ENCODE results near the gene PCDHA11. TPM values are rescaled to one million over a fixed set of nuclear protein-coding genes. Genes with fewer than 3 reads are reported as not detected.
"Not testable (repeated sequence)": the region's sequence is repeated elsewhere in the genome, so short reads cannot be mapped to it uniquely, and the experiment has no call there.

Gene PCDHA11
- polyA plus RNA-seq, 3 donors from 2014 or later, result not detected

DNA sequence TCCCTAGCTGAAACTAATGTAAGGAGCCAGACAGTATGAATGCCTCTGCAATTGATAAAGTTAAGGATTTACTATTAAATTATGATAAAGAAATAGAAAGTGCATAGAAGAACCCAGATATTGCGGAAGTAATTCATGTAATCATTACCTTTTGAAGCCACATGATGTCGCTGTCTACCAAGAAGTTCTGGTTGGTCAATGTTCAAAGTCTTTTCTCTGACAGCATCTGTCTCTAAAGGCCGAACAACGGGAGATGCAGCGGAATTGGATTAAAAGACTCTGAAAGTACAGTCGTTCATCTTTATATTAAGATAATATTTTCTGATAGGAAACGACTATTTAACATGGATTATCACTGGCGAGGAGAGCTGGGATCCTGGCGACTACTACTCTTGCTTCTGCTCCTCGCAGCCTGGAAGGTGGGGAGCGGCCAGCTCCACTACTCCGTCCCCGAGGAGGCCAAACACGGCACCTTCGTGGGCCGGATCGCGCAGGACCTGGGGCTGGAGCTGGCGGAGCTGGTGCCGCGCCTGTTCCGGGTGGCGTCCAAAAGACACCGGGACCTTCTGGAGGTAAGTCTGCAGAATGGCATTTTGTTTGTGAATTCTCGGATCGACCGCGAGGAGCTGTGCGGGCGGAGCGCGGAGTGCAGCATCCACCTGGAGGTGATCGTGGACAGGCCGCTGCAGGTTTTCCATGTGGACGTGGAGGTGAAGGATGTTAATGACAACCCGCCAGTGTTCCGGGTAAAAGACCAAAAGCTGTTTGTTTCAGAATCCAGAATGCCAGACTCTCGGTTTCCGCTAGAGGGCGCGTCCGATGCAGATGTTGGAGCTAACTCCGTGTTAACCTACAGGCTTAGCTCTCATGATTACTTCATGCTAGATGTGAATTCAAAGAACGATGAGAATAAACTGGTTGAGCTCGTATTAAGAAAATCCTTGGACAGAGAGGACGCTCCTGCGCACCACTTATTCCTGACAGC lies 27.5 kb upstream of the PCDHA11 start, which contains the start of gene PCDHA8:
PCDHA8 (plus strand) TSS at position 210 of the 985 bp plus-strand sequence; CDS start at position 345, 135 bp downstream.
- peaks cover 9 to 29% (median 18%) of the 10 kb centered on the region in 6 donors for H3K9me3 Mint-ChIP-seq
- no peak within 1 kb of the TSS for H3K27ac Mint-ChIP-seq
- H3K36me3 Mint-ChIP-seq, result peaks cover 0 to 3% (median 0%) of the 10 kb centered on the region in 3 donors
- H3K4me1 Mint-ChIP-seq, result peaks cover 0 to 2% of the 10 kb centered on the region in 2 donors
- H3K4me3 Mint-ChIP-seq, result peak within 1 kb of the TSS in 1 of 5 donors; percentile 41
- no peak for DNase-seq
- H3K27me3 Mint-ChIP-seq (ENCODE audit: low read depth in 3 of 3), result peaks cover 0 to 8% (median 8%) of the 10 kb centered on the region in 3 donors

DNA sequence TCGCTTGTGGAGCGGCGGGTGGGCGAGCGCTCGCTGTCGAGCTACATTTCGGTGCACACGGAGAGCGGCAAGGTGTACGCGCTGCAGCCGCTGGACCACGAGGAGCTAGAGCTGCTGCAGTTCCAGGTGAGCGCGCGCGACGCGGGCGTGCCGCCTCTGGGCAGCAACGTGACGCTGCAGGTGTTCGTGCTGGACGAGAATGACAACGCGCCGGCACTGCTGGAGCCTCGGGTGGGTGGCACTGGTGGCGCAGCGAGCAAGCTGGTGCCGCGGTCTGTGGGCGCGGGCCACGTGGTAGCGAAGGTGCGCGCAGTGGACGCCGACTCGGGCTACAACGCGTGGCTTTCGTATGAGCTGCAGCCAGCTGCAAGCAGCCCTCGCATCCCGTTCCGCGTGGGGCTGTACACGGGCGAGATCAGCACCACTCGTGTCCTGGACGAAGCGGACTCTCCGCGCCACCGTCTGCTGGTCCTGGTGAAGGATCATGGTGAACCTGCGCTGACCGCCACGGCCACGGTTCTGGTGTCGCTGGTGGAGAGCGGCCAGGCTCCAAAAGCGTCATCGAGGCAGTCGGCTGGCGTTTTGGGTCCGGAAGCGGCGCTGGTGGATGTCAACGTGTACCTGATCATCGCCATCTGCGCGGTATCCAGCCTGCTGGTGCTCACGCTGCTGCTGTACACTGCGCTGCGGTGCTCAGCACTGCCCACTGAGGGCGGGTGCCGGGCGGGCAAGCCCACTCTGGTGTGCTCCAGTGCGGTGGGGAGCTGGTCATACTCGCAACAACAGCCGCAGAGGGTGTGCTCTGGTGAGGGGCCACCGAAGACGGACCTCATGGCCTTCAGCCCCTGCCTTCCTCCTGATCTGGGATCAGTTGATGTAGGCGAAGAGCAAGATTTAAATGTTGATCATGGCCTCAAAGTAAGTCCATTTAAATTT lies 25.7 kb upstream of the PCDHA11 start:
- Mint-ChIP-seq H3K36me3 (peaks cover 0 to 3% (median 0%) of the 10 kb centered on the region in 3 donors), H3K4me3 (no peak overlapping the region), H3K4me1 (peaks cover 0 to 2% of the 10 kb centered on the region in 2 donors), H3K27ac (no peak overlapping the region), H3K9me3 (peaks cover 11 to 31% (median 20%) of the 10 kb centered on the region in 6 donors), H3K27me3 (ENCODE audit: low read depth in 3 of 3) (peaks cover 5 to 8% (median 6%) of the 10 kb centered on the region in 3 donors)
- DNase-seq, result no peak

DNA sequence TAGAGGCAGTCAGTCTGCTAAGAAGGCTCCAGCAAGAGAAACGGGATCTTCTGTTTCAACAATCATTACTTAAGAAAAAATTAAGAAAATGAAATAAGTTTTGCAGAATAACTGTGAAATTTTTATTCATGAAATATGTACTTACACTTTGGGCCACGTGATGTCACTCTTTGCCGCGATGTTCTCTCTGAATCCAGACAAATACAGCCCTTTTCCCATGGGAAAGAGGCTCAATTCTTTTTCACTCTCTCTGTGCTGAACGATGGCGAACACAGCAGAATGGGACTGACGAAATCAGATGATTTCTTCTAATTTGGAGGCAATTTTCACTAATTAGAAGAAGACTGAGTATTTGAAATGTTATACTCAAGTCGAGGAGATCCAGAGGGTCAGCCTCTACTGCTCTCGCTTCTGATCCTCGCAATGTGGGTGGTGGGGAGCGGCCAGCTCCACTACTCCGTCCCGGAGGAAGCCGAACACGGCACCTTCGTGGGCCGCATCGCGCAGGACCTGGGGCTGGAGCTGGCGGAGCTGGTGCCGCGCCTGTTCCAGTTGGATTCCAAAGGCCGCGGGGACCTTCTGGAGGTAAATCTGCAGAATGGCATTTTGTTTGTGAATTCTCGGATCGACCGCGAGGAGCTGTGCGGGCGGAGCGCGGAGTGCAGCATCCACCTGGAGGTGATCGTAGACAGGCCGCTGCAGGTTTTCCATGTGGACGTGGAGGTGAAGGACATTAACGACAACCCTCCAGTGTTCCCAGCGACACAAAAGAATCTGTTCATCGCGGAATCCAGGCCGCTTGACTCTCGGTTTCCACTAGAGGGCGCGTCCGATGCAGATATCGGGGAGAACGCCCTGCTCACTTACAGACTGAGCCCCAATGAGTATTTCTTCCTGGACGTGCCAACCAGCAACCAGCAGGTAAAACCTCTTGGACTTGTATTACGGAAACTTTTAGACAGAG lies 20.3 kb upstream of the PCDHA11 start, which contains the start of gene PCDHA9:
PCDHA9 (plus strand) TSS at position 244 of the 964 bp plus-strand sequence; CDS start at position 358, 114 bp downstream.
- not testable (repeated sequence) for DNase-seq; H3K36me3 Mint-ChIP-seq; H3K27me3 Mint-ChIP-seq (ENCODE audit: low read depth in 3 of 3); H3K27ac Mint-ChIP-seq; H3K4me3 Mint-ChIP-seq; H3K4me1 Mint-ChIP-seq
- H3K9me3 Mint-ChIP-seq, result peaks cover 0 to 17% (median 6%) of the 10 kb centered on the region in 6 donors

DNA sequence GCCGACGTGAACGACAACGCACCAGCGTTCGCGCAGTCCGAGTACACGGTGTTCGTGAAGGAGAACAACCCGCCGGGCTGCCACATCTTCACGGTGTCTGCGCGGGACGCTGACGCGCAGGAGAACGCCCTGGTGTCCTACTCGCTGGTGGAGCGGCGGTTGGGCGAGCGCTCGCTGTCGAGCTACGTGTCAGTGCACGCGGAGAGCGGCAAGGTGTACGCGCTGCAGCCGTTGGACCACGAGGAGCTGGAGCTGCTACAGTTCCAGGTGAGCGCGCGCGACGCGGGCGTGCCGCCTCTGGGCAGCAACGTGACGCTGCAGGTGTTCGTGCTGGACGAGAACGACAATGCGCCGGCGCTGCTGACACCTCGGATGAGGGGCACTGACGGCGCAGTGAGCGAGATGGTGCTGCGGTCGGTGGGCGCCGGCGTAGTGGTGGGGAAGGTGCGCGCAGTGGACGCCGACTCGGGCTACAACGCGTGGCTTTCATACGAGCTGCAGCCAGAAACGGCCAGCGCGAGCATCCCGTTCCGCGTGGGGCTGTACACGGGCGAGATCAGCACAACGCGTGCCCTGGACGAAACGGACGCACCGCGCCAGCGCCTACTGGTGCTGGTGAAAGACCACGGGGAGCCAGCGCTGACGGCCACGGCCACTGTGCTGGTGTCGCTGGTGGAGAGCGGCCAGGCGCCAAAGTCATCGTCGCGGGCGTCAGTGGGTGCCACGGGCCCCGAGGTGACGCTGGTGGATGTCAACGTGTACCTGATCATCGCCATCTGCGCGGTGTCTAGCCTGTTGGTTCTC lies 18.7 kb upstream of the PCDHA11 start:
- not testable (repeated sequence) for H3K4me1 Mint-ChIP-seq; H3K27ac Mint-ChIP-seq; H3K36me3 Mint-ChIP-seq; H3K27me3 Mint-ChIP-seq (ENCODE audit: low read depth in 3 of 3); DNase-seq; H3K4me3 Mint-ChIP-seq
- peaks cover 0 to 14% (median 6%) of the 10 kb centered on the region in 6 donors for H3K9me3 Mint-ChIP-seq

DNA sequence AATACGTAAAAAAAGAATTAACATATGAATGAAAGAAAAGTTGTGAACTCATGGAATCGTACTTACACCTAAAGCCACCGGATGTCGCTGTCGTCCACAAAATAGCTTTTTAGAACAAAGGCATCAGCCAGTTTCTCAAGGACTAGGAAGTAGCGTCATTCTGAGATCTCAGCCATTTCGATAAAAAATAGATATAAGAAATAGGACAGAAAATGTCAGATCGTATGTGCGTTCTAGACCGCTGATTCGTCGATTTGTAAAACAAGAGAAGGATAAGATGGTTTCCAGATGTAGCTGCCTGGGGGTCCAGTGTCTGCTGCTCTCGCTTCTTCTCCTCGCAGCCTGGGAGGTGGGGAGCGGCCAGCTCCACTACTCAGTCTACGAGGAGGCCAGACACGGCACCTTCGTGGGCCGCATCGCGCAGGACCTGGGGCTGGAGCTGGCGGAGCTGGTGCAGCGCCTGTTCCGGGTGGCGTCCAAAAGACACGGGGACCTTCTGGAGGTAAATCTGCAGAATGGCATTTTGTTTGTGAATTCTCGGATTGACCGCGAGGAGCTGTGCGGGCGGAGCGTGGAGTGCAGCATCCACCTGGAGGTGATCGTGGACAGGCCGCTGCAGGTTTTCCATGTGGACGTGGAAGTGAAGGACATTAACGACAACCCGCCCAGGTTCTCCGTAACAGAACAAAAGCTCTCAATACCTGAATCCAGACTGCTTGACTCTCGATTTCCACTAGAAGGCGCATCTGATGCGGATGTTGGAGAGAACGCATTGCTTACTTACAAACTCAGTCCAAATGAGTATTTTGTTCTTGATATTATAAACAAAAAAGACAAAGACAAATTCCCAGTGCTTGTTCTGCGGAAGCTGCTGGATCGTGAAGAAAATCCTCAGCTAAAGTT lies 12.7 kb upstream of the PCDHA11 start, which contains the start of gene PCDHA10:
PCDHA10 (plus strand) TSS at position 126 of the 903 bp plus-strand sequence; CDS start at position 278, 152 bp downstream.
- Mint-ChIP-seq H3K4me3 (no peak within 1 kb of the TSS), H3K36me3 (peaks cover 0 to 4% (median 0%) of the 10 kb centered on the region in 3 donors), H3K27ac (no peak within 1 kb of the TSS), H3K4me1 (no peaks in the 10 kb centered on the region), H3K9me3 (peaks cover 1 to 24% (median 12%) of the 10 kb centered on the region in 6 donors), H3K27me3 (ENCODE audit: low read depth in 3 of 3) (peaks cover 0 to 5% (median 3%) of the 10 kb centered on the region in 3 donors)
- DNase-seq, result no peak

DNA sequence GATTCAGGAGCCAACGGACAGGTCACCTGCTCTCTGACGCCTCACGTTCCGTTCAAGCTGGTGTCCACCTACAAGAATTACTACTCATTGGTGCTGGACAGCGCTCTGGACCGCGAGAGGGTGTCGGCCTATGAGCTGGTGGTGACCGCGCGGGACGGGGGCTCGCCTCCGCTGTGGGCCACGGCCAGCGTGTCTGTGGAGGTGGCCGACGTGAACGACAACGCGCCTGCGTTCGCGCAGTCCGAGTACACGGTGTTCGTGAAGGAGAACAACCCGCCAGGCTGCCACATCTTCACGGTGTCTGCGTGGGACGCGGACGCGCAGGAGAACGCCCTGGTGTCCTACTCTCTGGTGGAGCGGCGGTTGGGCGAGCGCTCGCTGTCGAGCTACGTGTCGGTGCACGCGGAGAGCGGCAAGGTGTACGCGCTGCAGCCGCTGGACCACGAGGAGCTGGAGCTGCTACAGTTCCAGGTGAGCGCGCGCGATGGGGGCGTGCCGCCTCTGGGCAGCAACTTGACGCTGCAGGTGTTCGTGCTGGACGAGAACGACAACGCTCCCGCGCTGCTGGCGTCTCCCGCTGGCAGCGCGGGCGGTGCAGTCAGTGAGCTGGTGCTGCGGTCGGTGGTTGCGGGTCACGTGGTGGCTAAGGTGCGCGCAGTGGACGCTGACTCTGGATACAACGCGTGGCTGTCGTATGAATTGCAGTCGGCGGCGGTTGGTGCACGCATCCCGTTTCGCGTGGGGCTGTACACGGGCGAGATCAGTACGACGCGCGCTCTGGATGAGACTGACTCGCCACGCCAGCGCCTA lies 11.4 kb upstream of the PCDHA11 start:
- peaks cover 6 to 24% (median 16%) of the 10 kb centered on the region in 6 donors for H3K9me3 Mint-ChIP-seq
- no peak overlapping the region for H3K4me3 Mint-ChIP-seq
- peaks cover 0 to 4% (median 0%) of the 10 kb centered on the region in 3 donors for H3K36me3 Mint-ChIP-seq
- H3K4me1 Mint-ChIP-seq, result no peaks in the 10 kb centered on the region
- DNase-seq, result no peak
- no peak overlapping the region for H3K27ac Mint-ChIP-seq
- H3K27me3 Mint-ChIP-seq (ENCODE audit: low read depth in 3 of 3), result peaks cover 0 to 5% (median 5%) of the 10 kb centered on the region in 3 donors

DNA sequence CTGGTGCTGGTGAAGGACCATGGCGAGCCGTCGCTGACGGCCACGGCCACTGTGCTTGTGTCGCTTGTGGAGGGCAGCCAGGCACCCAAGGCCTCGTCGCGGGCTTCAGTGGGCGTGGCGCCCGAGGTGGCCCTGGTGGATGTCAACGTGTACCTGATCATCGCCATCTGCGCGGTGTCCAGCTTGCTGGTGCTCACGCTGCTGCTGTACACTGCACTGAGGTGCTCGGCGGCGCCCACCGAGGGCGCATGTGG lies 10.8 kb upstream of the PCDHA11 start:
- DNase-seq, result no peak
- Mint-ChIP-seq H3K36me3 (peaks cover 0 to 4% (median 0%) of the 10 kb centered on the region in 3 donors), H3K4me1 (no peaks in the 10 kb centered on the region), H3K4me3 (no peak overlapping the region), H3K9me3 (peaks cover 6 to 24% (median 15%) of the 10 kb centered on the region in 6 donors), H3K27ac (no peak overlapping the region), H3K27me3 (ENCODE audit: low read depth in 3 of 3) (peaks cover 0 to 5% (median 5%) of the 10 kb centered on the region in 3 donors)

DNA sequence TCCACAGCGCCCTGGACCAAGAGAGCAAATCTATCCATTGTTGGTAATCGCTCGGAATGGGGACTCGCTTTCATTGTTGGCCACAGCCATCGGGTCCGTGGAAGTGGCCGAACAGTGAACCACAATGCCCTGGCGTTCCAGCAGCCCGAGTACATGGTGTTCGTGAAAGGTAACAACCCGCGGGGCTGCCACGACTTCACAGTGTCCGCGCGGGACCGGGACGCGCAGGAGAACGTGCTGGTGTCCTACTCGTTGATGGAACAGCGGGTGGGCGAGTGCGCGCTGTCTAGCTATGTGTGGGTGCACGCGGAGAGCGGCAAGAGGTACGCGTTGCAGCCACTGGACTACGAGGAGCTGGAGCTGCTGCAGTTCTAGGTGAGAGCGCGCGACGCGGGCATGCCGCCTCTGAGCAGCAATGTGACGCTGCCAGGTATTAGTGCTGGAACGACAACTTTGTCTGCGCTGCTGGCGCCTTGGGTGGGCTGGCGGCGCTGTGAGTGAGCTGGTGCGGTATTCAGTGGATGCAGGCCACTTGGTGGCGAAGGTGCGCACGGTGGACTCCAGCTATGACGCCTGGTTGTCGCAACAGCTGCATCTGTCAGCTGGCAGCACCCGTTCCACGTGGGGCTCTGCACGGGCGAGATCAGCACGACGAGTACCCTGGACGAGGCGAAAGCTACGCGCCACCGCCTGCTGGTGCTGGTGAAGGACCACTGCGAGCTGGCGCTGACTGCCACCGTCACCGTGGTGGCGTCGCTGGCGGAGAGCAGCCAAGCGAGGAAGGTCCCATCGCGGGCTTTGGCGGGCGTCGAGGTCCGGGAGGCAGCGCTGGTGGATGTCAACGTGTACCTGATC lies 6.1 kb upstream of the PCDHA11 start:
- H3K4me3 Mint-ChIP-seq, result no peak overlapping the region
- H3K27me3 Mint-ChIP-seq (ENCODE audit: low read depth in 3 of 3), result peaks cover 0 to 4% (median 2%) of the 10 kb centered on the region in 3 donors
- no peak overlapping the region for H3K27ac Mint-ChIP-seq
- H3K36me3 Mint-ChIP-seq, result no peaks in the 10 kb centered on the region
- H3K9me3 Mint-ChIP-seq, result peaks cover 3 to 18% (median 8%) of the 10 kb centered on the region in 6 donors
- no peaks in the 10 kb centered on the region for H3K4me1 Mint-ChIP-seq
- no peak for DNase-seq

DNA sequence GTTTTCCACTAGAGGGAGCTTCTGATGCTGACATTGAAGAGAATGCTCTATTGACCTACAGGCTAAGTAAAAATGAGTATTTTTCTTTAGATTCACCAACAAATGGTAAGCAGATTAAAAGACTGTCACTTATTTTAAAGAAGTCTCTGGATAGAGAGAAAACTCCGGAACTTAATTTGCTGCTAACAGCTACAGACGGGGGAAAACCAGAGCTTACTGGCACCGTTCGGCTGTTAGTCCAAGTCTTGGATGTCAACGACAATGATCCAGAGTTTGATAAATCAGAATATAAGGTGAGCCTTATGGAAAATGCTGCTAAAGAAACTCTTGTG lies 764 bp downstream of the PCDHA11 start:
- Mint-ChIP-seq H3K27me3 (ENCODE audit: low read depth in 3 of 3) (peaks cover 0 to 9% (median 7%) of the 10 kb centered on the region in 3 donors), H3K9me3 (peaks cover 2 to 33% (median 17%) of the 10 kb centered on the region in 6 donors), H3K36me3 (peaks cover 0 to 5% (median 4%) of the 10 kb centered on the region in 3 donors)

More for the DNA sequence above, 764 bp downstream of the PCDHA11 start:
- DNase-seq, result no peak
- Mint-ChIP-seq H3K4me1 (no peaks in the 10 kb centered on the region), H3K27ac (no peak overlapping the region), H3K4me3 (no peak overlapping the region)

Data from immature natural killer cell (primary cell).